GM18907 (cell line): ENCODE measurements around the gene TMEM259.
"Not testable (repeated sequence)": the region's sequence is repeated elsewhere in the genome, so short reads cannot be mapped to it uniquely, and the experiment has no call there.

Source experiments
- ATAC-seq: cut with Tn5 transposase; IDR thresholded peaks from one replicate; pipeline ENCODE4 v1.9.1; 2021; ENCODE audit warnings: mild to moderate bottlenecking, moderate library complexity; ENCODE audit not compliant: unreplicated experiment

The TMEM259 gene

DNA sequence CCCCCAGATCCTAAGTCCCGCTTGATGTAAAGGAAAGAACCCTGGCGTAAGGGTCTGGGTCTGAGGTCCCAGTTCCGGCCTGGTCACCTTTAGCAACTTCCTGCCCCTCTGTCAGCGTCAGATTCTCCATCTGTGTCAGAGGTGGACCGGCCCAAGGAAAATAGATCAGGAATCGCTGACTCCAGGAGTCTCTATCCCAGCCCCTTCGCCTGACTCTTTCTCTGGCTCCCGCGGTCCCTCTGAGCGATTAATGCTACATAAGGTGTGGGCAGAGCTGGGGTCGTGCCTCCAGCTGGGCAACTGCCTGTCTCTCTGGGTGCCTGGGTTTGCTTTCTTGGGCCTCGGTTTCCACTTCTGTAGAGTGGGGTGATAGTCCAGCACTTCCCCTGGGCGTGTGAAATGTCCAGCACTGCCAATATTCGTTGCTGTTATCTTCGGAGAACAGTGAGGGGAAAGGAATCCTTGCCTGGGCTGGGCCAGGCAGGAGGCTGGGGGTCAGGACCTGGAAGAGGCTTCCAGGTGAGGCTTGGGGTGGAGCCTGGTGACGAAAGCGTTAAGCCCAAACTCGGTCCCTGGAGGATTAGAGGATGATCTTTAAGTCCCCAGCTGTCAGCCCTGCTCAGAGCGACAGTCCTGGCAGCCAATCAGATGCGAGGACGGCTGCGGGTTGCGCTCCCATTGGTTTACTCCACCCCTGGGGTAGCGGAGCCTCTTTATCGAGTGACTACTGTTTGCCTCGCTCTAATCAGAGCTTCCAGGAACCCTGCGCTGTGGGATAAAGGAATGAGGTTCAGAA, 19.8 kb upstream of the TMEM259 start:
- ATAC-seq = peak; percentile 42

DNA sequence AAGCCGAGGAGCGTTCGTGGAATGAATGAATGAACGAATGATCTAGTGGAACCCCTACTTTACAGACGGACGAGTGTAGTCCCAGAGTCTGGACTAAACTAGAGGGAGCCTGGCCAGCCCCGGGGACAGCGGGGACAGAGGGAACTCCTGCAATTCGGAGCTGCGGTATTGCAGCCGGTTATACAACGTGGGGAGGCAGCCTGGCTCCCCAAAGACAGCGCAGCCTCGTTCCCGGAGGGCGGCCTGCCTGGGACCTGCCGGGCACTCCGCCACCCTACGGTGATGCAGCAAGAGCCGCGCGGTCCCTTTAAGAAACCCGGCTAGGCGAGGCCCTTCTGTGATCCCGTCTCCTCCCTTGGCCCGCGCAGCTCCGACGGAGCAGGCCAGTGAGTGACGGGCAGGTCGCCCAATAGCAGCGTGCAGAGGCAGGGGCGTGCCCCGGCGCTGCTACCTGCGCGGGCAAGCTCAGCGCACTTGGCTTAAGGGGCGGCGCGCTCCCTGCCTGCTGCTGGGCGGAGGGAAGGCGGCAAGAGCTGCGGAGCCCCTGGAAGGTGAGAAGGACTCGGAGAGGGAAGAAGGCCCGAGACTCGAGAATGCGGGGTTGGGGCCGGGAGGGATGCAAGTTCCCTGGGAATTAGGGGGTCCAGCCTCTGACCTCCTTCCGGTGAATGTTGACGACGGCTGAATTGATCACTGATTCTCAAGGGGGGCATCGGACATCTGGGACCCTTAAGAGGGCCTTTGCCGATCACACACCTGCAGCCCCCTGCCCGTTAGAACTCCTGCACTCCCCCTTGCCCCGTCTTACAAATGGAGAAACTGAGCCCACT, 18.9 kb upstream of the TMEM259 start, which contains the start of gene ABCA7:
Gene ABCA7 (plus strand): TSS at position 462 of the 830 bp plus-strand sequence. CDS start 1,255 bp downstream, outside the sequence.
- ATAC-seq = peak; percentile 70

DNA sequence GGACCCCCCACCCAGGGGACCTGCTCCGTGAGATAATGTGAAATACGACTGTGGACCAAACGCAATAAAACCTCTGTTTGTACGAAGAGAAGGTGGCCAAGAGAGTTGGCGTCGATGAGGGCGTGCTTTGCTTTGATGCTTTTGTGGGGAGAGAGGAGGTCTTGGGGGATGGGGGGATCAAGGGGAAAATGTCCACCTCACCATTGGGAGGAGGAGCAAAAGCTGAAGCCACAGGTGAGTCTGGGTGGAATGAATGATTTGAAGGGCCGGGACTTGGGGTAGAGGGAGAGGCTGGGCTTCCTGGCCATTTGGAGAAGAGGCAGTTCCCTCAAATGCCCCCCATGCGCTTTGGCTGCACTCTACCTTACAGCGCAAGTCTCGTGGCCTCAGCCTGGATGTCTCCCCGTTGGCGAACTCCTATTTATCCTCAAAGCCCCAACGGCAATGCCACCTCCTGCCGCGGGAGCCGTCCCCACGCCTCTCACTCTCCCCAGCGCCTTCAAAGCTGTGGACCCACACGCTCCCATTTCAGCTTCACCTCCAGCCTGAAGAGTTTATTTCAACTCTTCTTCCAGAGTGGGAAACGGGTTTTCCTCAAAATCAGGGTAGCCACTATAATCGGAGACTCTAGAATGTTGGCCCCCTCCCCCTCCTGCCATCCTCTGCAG, 18.2 kb upstream of the TMEM259 start:
- ATAC-seq = no peak

DNA sequence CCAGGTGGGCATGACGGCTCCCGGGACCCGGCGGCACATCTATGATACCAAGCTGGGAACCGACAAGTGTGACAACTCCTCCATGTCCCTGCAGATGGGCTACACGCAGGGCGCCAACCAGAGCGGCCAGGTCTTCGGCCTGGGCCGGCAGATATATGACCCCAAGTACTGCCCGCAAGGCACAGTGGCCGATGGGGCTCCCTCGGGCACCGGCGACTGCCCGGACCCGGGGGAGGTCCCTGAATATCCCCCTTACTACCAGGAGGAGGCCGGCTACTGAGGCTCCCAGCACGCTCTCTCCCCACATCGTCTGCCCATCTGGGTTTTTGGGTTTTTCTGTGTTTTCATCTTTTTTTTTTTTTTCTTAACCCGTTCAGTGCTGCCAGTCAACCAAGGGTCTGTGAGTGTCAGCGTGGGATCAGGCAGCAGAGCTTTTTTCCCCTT, 16.7 kb upstream of the TMEM259 start:
- ATAC-seq = no peak

DNA sequence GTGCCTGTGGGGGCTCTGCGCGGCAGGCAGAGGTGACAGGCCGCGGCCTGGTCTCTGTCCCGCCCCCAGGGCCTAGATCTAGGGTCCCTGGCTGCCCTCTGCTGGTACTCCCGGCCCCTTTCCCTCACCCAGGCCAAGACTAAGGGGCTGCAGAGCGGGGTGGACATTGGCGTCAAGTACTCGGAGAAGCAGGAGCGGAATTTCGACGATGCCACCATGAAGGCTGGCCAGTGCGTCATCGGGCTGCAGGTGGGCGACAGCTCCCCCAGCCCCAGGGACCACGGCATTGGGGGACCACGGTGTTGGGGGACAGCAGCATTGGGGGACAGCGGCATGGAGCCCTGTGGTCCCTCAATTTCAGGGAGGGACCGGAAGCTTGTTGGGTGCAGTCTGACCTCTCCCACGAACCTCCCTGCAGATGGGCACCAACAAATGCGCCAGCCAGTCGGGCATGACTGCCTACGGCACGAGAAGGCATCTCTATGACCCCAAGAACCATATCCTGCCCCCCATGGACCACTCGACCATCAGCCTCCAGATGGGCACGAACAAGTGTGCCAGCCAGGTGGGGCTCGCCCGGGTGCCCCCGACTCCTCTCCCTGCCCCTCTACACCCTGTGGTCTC, 15.2 kb upstream of the TMEM259 start:
- no peak for ATAC-seq

DNA sequence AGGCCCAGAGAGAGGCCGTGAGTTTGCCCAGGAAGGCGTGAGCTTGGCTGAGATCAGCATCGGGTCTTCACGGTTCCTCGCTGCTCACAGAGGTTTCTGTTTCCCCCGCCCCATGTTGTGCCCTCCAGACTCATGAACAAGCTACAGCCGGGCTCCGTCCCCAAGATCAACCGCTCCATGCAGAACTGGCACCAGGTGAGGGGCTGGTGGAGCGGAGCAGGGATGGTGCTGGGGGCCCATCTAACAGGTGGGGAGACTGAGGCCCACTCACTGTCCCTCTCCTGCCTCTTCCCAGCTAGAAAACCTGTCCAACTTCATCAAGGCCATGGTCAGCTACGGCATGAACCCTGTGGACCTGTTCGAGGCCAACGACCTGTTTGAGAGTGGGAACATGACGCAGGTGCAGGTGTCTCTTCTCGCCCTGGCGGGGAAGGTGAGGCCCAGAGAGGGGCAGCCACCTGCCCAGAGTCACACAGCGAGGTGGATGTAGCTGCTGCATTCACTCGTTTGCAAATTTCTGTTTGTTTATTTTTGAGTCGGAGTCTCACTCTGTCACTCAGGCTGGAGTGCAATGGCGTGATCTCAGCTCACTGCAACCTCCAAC, 11.4 kb upstream of the TMEM259 start:
- no peak for ATAC-seq

DNA sequence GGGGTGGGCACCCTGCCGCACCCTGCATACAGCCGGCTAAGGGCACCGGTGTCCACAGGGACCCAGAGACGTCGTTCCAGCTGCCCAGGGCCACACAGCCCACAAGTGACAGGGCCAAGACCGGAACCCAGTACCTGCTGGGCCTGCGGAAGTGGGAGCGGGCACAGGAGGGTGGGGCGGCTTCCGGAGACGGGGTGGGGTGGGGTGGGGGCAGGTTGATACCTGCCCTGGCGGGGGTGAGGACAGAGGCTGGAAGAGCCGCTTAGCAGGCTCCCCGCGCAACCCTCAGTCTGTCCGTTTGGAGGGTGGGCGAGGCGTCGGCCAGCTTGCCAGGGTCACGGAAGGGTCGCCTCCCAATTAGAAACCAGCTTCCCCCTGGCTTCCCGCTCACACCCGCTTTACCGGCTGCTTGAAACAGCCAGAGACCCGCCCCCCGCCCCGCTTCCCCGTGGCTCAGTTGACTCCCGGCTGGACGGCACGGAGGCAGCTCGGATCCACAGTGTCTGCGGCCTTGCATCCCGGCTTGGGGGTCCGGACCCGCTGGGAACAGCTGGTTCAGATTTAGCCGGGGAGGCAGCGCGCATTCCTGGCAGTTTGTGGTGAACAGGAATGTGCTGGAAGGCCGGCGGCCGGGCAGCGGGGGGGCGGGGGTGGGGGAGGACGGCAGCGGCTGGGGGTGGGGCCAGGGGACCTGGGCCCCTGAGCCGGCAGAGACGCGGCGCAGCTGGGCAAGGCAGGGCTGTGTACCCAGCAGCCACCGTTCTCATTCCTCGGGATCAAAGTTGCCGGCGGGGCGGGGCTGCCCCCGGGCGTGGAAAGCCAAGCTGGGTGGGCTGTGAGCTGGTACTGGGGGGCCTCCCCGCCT, 7.4 kb upstream of the TMEM259 start:
- ATAC-seq = no peak

DNA sequence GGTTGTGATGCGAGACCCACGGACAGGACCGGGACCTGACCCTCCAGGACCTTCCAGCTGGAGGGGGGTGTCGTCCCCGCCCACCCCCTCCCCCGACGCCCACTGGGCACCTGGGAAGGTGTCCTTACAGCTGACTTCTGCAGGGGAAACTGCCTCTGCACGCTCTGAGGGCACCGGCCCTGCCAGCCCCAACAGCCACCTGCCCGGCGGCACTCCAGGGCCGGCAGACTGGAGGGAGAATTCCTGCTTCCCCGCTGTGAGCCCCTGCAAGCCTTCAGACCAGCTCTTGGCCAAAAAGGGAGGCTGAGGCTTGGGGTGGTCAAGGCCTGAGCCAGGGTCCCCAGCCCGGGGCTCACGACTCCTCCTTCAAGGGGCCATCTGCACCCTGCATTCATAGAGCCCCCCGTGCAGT, 6.7 kb upstream of the TMEM259 start:
- ATAC-seq = no peak

DNA sequence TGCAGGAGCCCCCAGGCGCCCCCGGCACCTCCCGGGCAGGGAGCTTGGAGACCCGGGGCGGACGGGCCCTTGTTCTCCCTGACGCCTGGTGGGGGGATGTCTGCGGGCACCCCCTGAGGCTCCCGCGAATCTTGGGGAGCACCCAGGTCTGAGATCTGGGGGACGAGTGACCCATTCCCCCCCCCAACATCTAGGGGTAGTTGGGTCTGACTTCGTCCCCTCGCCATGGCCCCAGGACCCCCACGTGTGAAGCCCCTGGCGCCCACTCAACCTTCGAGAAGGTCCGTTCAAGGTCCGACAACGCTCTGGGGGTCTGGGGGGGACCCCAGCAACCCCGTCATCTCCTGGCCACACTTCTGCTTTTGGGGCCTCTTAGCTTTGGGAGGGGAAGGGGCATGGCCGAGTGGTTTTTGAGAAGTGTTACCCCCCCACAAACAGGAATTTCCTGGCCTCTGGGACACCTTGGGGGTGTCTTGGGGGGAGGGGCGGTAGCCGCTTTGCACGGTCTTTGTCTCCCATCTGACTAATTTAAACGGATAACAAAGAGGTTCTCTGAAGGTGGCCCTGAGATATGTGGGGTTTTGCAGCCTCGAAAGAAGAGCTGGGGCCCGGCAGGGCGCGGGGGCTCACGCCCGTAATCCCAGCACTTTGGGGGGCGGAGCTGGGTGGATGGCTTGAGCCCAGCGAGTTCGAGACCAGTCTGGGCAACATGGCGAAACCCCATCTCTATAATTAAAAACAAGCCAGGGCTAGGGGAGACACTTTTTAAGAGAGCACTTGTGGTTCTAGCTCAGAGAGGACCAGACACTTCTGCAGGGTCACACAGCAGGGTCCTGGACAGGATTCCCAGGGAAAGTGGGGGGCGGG, 6.1 kb upstream of the TMEM259 start:
- peak; percentile 6 for ATAC-seq

DNA sequence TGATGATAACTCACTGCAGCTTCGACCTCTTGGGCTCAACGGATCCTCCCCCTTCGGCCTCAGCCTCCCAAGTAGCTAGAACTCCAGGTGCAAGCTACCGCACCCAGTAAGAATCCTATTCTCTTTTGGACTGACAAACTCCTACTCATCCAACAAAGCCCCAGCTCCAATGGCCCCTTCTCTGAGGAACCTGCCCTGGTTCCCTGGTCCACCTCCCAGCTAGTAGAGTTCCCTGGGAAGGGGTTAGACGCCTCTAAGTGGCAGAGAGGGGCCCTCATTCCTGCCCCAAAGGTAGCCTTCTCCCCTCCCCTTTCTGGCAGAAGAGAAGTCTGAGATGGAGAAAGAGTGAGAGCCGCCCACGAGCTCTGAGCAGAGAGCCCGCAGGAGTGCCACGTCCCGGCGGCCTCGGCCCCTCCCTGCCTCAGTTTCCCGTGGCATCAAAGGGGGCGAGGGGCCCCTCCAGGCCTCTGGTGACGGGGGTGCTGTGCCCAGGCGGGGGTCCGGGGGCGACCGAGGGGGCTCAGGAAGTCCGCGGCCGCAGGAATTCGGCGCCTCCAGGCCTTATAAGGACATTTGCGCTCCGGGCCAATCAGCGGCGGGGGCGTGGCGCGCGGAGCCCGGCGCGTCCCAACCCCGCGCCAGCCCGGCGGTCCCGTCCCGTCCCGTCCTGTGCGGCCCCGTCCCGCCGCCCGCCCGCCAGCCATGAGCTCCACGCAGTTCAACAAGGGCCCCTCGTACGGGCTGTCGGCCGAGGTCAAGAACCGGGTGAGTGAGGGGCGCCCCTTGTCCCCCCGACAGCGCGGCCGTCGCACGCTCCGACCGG, 5.2 kb upstream of the TMEM259 start, which contains the start of gene CNN2:
Gene CNN2 (plus strand): TSS at position 649 of the 823 bp plus-strand sequence. CDS start 54 bp downstream, at position 703.
- ATAC-seq = peak; percentile 44

DNA sequence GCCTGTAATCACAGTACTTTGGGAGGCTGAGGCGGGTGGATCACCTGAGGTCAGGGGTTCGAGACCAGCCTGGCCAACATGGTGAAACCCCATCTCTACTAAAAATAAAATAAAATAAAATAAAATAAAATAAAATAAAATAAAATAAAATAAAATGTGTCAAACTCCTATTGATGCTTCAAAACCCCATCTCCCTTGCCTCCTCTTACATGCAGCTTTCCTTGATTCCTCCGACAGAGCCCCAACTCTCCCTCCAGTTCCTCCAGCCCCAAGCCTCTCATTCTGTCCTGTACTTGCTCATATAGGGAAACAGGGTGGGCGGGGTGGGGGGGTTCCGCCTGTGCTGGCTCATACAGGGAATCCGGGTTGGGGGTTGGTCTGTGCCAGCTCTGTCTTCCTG, 4.2 kb upstream of the TMEM259 start:
- ATAC-seq = not testable (repeated sequence)

DNA sequence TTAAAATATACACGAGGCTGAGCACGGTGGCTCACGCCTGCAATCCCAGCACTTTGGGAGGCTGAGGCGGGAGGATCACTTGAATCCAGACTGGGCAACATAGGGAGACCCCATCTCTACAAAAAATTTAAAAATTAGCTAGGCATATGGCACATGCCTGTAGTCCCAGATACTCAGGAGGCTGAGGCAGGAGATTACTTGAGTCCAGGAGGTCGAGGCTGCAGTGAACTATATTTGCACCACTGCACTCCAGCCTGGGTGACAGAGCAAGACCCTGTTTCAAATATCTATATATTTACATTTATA, 2.9 kb upstream of the TMEM259 start:
- not testable (repeated sequence) for ATAC-seq

DNA sequence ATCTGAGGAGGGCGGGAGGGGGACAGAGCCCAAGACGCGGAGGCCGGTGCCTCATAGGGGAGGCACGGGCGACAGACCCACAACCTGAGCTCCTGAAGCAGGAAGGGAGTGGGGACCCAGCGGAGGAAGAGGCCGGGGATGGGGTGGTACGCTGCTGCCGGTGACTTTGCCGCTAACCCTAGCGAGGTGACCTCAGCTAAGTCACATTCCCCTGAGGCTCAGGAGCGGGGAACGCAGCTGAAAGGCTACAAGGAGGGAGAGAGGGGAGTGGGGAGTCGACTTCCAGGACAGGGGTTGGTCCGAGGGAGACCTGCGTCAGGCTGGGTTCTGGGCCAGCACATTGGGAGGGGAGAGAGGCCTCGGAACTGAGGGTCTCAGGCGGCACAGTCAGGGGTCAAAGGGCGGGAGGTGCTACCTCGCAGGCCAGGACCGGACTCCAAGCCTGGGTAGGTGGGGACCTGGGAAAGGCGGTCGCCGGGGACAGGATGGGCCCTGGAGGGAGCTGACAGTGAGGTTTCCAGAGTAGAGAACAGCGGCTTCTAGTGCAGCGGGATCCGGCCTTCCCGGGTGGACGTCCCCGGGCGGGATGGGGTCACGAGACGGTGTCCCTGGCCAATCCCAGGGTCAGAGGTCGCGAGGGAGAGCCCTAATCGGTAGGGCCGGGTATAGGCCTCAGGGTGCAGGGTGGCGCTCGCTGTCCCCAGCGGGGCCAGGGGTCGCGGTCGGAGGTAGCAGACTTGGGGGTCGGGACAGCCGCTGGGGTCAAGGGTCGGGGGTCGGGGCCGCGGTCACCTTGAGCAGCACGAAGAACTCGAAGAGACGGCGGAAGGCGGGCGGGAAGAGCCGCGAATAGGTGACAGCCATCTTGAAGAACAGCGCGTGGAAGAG, 699 bp downstream of the TMEM259 start:
- peak; percentile 0 for ATAC-seq

DNA sequence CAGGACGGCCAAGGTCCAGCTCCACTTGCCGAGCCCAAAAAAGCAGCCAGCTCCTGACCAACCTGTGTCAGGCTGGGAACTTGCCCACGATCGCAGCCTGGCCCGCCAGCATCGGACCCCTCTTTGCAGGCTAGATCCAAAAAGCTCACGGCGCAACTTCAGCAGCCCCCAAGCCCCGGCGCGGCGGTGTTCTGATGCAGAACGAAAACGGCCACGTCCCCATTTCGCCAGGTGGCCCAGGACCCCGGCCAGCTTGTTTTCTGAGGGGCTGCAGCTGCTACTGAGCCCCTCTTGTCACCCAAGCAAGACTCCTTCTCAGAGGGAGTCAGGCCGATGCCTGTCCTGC, 1.3 kb downstream of the TMEM259 start:
- ATAC-seq = no peak

DNA sequence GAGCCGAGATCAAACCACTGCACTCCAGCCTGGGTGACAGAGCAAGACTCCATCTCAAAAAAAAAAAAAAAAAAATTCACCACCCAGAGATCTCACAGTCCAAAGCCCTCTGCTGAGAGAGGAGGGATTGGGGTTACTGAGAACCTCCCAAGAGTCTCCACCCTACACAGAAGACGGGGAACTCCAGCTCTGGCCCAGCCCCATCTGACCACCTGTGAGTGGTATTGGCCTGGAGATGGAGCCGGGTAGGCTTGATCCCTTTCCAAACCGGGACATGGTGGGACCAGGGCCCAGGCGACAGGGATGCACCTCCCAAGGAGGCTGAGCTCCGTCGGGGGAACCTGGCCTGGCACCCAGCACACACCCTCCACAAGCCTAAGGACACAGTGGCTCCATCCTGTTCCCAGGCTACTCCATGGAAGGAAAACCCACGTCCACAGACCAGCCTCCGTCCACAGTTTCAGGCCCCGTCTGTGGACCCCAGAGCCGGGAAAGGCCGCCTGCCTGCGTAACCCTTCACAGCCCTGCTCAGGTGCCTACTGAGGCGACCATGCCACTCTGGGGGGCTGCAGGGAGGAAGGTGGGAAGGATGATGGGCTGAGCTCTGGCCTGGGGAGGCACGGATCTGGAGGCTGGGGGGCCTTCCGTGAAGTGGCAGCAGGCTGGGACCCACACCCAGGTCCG, 1.8 kb downstream of the TMEM259 start:
- no peak for ATAC-seq

DNA sequence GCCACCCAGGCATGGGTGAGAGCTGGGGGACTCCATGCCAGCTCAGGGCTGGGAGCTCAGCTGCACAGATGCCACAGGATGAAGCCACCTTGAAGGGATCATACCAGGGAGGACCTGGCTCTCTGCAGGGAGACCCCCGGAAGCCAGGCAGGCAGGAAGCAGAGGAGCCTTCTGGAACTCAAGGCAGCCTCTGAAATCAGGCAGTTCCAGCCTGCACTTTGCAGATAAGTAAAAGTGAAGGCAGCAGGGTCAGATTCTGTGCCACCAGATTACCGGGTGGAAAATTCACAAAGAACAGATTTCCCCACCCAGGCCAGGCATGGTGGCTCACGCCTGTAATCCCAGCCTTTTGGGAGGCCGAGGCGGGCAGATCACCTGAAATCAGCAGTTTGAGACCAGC, 2.5 kb downstream of the TMEM259 start:
- ATAC-seq = no peak
